Measurements from ENCODE around the gene GNAZ.

- TF ChIP-seq POLR2AphosphoS5 (IDR thresholded peaks at IDR 0.05; ENCODE audit: low read depth, low read length) (no peak), TAF1 (IDR thresholded peaks at IDR 0.05; ENCODE audit: low read depth, low read length) (no peak), POLR2A (IDR thresholded peaks at IDR 0.05; ENCODE audit: low read depth, low read length) (no peak), PAX5 (IDR thresholded peaks at IDR 0.05; ENCODE audit: insufficient read depth, low read length, severe bottlenecking) (no peak), SPI1 (IDR thresholded peaks at IDR 0.05; ENCODE audit: low read depth, low read length) (no peak), POU2F2 (IDR thresholded peaks at IDR 0.05; ENCODE audit: low read depth, low read length) (no peak)
These were observed 56.9 kb downstream of the GNAZ start for GRCh38 chr22:23127055-23127756.

Data from GM12891 (cell line).